HCT116 (cell line): ENCODE measurements around the gene ERBB4. TPM values are rescaled to one million over a fixed set of nuclear protein-coding genes. Genes with fewer than 3 reads are reported as not detected.

Experiments used
- ATAC-seq: fragments of 200-7000 bp; cut with Tn5 transposase; 2 replicates; pipeline ENCODE4 v1.9.1; 2020; ENCODE audit warnings: mild to moderate bottlenecking, moderate library complexity
- BruUV-seq: library from RNA; stranded (reverse); fragments of 400-500 nt; replicated peaks from 2 replicates; lab custom pipeline; 2021; lab: Mats Ljungman, UMichigan
- CTCF ChIA-PET: fragments of 300-600 bp; sonication (Branson Sonifier 250); formaldehyde crosslinking; loops from one replicate; lab custom pipeline; 2021; ENCODE audit warnings: antibody characterized with exemption; lab: Charles Lee
- POLR2A ChIA-PET: fragments of 300-600, 350-600 bp; sonication (Branson Sonifier 250); formaldehyde crosslinking; loops from one replicate; lab custom pipeline; 2021; ENCODE audit warnings: antibody characterized with exemption; lab: Charles Lee
- RAD21 ChIA-PET, 2 experiments: fragments of 300-600 bp; sonication (Branson Sonifier 250); formaldehyde crosslinking; loops; one replicate each; lab custom pipeline; 2023; ENCODE audit warnings: low total read pairs in 2 of 2; ENCODE audit not compliant: uncharacterized antibody in 2 of 2, unreplicated experiment in 2 of 2, low non-redundant PET in 1 of 2; lab: Charles Lee
- DNase-seq: peaks from one replicate; pipeline ENCODE4 v3.0.0-alpha.2; 2010; ENCODE audit warnings: low read depth, low spot score
- H2AFZ ChIP-seq: fragments of 200-600 bp; shearing (Covaris generic), sonication (generic); 2 replicates; pipeline ENCODE4 v1.6.1; 2017; ENCODE audit warnings: low read depth, mixed run types, mixed read lengths, antibody characterized with exemption, low read length; ENCODE audit not compliant: poor library complexity, severe bottlenecking
- H3K27ac ChIP-seq: 2 replicates; pipeline ENCODE4 v1.5.1; 2012; ENCODE audit warnings: low read depth, low read length
- H3K27me3 ChIP-seq: fragments of 200-600 bp; sonication (generic); 2 replicates; pipeline ENCODE4 v1.6.1; 2016; ENCODE audit warnings: mixed run types, low read length, mixed read lengths; ENCODE audit not compliant: insufficient read depth
- H3K36me3 ChIP-seq, 2 experiments: fragments of 200-500 bp in 1 of 2; fragments of 200-600 bp in 1 of 2; sonication (Bioruptor generic) in 1 of 2; sonication (generic) in 1 of 2; 2 replicates each; pipeline versions ENCODE4 v1.5.1 to v1.6.1; 2014 to 2016; ENCODE audit warnings: low read length in 2 of 2, inconsistent platforms in 1 of 2, mixed read lengths in 1 of 2, mixed run types in 1 of 2; ENCODE audit not compliant: insufficient read depth in 2 of 2, control insufficient read depth in 1 of 2
- H3K4me1 ChIP-seq, 2 experiments: fragments of 200-600 bp in 1 of 2; sonication (generic) in 1 of 2; 2 replicates each; pipeline versions ENCODE4 v1.5.1 to v1.6.1; 2012 to 2017; ENCODE audit warnings: low read length in 2 of 2, inconsistent platforms in 1 of 2, mild to moderate bottlenecking in 1 of 2, mixed read lengths in 1 of 2, mixed run types in 1 of 2, moderate library complexity in 1 of 2; ENCODE audit not compliant: insufficient read depth in 2 of 2, control insufficient read depth in 1 of 2
- H3K4me2 ChIP-seq: fragments of 200-600 bp; sonication (generic); 2 replicates; pipeline ENCODE4 v1.6.1; 2017; ENCODE audit warnings: mixed run types, low read length, mixed read lengths
- H3K4me3 ChIP-seq, 2 experiments: fragments of 200-600 bp in 1 of 2; sonication (generic) in 1 of 2; replicated peaks in 1 of 2; 2 replicates each; pipeline ENCODE4 v1.5.1; 2011 to 2016; ENCODE audit warnings: low read length in 2 of 2, control low read depth in 1 of 2, low read depth in 1 of 2, mild to moderate bottlenecking in 1 of 2, mixed read lengths in 1 of 2, mixed run types in 1 of 2
- H3K79me2 ChIP-seq: fragments of 200-600 bp; sonication (generic); 2 replicates; pipeline ENCODE4 v1.6.1; 2017; ENCODE audit warnings: mild to moderate bottlenecking, mixed run types, low read length, moderate library complexity, mixed read lengths; ENCODE audit not compliant: insufficient read depth
- H3K9ac ChIP-seq: fragments of 200-600 bp; sonication (generic); 2 replicates; pipeline ENCODE4 v1.6.1; 2016; ENCODE audit warnings: low read length, mixed read lengths
- H3K9me2 ChIP-seq: fragments of 200-600 bp; sonication (generic), shearing (Covaris generic); 2 replicates; pipeline ENCODE4 v1.6.1; 2017; ENCODE audit warnings: mixed run types, mild to moderate bottlenecking, moderate library complexity; ENCODE audit not compliant: insufficient read depth
- H3K9me3 ChIP-seq, 2 experiments: fragments of 200-500 bp in 1 of 2; fragments of 200-600 bp in 1 of 2; sonication (Bioruptor generic) in 1 of 2; sonication (generic) in 1 of 2; 2 replicates each; pipeline ENCODE4 v1.6.1; 2014 to 2017; ENCODE audit warnings: low read length in 2 of 2, mixed read lengths in 2 of 2, inconsistent platforms in 1 of 2, low read depth in 1 of 2, mild to moderate bottlenecking in 1 of 2, mixed run types in 1 of 2, moderate library complexity in 1 of 2; ENCODE audit not compliant: control insufficient read depth in 1 of 2, insufficient read depth in 1 of 2
- H4K20me1 ChIP-seq: fragments of 200-600 bp; sonication (generic), shearing (Covaris generic); 2 replicates; pipeline ENCODE4 v1.6.1; 2017; ENCODE audit warnings: mixed run types, mild to moderate bottlenecking, moderate library complexity; ENCODE audit not compliant: insufficient read depth
- CBX3 ChIP-seq: IDR thresholded peaks from 2 replicates; pipeline ENCODE4 v1.6.1; 2012; ENCODE audit warnings: low read depth
- CEBPB ChIP-seq: IDR thresholded peaks from 2 replicates; pipeline ENCODE4 v1.6.1; 2012; ENCODE audit warnings: low read depth
- EGR1 ChIP-seq: IDR thresholded peaks from 2 replicates; pipeline ENCODE4 v1.6.1; 2012; ENCODE audit warnings: low read depth
- ELF1 ChIP-seq: IDR thresholded peaks from 2 replicates; pipeline ENCODE4 v1.6.1; 2012; ENCODE audit warnings: low read depth, borderline replicate concordance
- EZH2 ChIP-seq: fragments of 200-600 bp; sonication (generic); IDR thresholded peaks from 2 replicates; pipeline ENCODE4 v1.6.1; 2017; ENCODE audit warnings: antibody characterized with exemption, mixed run types
- FOSL1 ChIP-seq: IDR thresholded peaks from 2 replicates; pipeline ENCODE4 v1.6.1; 2012; ENCODE audit warnings: low read depth
- POLR2A ChIP-seq: IDR thresholded peaks from 2 replicates; pipeline ENCODE4 v1.7.0; 2011; ENCODE audit warnings: borderline replicate concordance; ENCODE audit not compliant: insufficient read depth, insufficient read length; ENCODE audit errors: extremely low read depth
- POLR2AphosphoS5 ChIP-seq: IDR thresholded peaks from 2 replicates; pipeline ENCODE4 v1.6.1; 2011; ENCODE audit warnings: mild to moderate bottlenecking, low read depth, low read length, moderate library complexity
- SP1 ChIP-seq: IDR thresholded peaks from 2 replicates; pipeline ENCODE4 v1.6.1; 2012; ENCODE audit warnings: low read depth
- SRF ChIP-seq: IDR thresholded peaks from 2 replicates; pipeline ENCODE4 v1.6.1; 2012; ENCODE audit warnings: low read depth
- YY1 ChIP-seq: IDR thresholded peaks from 2 replicates; pipeline ENCODE4 v1.6.1; 2011; ENCODE audit warnings: low read length, low read depth, moderate library complexity, mild to moderate bottlenecking; ENCODE audit not compliant: insufficient replicate concordance; ENCODE audit errors: extremely low read depth
- ZFX ChIP-seq: fragments of 450-650 bp; IDR thresholded peaks from 2 replicates; pipeline ENCODE4 v1.6.1; 2017
- intact Hi-C: fragments of 100-400 bp; cut with micrococcal nuclease; formaldehyde crosslinking; loops from 2 replicates; pipeline ENCODE4 v1.10.0; 2022
- total RNA-seq: library from RNA; stranded (reverse); gene quantifications from one replicate; pipeline ENCODE4 v1.2.1, GENCODE V29; 2021; ENCODE audit not compliant: unreplicated experiment
- TF ChIP-seq, protein P1 (sequence below): IDR thresholded peaks from 2 replicates; pipeline ENCODE4 v1.6.1; 2011; ENCODE audit warnings: mild to moderate bottlenecking, low read length, moderate library complexity; ENCODE audit not compliant: insufficient replicate concordance; ENCODE audit errors: extremely low read depth
- TF ChIP-seq, protein P2 (sequence below), 3 experiments: fragments of 200-600 bp in 1 of 3; sonication (generic) in 1 of 3; IDR thresholded peaks in 2 of 3; conservative IDR thresholded peaks in 1 of 3; 2 replicates each; pipeline ENCODE4 v1.5.1; 2012 to 2017; ENCODE audit warnings: low read depth in 2 of 3, low read length in 2 of 3, antibody characterized with exemption in 1 of 3, borderline replicate concordance in 1 of 3, control low read depth in 1 of 3, mild to moderate bottlenecking in 1 of 3, mixed read lengths in 1 of 3, mixed run types in 1 of 3, moderate library complexity in 1 of 3; ENCODE audit not compliant: insufficient read depth in 1 of 3

ERBB4 gene
- total RNA-seq, 1 experiment from 2014 or later, result 0.10 TPM

DNA sequence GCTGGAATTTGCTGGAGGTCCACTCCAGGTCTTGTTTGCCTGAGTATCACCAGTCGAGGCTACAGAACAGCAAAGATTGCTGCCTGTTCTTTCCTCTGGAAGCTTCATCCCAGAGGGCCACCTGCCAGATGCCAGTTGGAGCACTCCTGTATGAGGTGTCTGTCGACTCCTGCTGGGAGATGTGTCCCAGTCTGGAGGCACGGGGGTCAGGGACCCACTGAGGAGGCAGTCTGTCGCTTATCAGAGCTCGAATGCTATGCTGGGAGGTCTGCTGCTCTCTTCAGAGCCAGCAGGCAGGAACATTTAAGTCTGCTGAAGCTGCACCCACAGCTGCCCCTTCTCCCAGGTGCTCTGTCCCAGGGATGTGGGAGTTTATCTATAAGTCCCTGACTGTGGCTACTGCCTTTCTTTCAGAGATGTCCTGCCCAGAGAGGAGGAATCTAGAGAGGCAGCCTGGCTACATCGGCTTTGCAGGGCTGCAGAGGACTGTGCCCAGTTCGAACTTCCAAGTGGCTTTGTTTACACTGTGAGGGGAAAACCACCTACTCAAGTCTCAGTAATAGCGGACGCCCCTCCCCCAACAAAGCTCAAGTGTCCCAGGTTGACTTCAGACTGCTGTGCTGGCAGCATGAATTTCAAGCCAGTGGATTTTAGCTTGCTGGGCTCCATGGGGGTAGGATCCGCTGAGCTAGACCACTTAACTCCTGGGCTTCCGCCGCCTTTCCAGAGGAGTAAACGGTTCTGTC is 301.1 kb downstream of the ERBB4 start:
- Histone ChIP-seq H3K4me2 (no peak overlapping the region), H3K36me3 (no peaks in the 10 kb centered on the region), H3K9me3 (no peaks in the 10 kb centered on the region), H3K27me3 (no peaks in the 10 kb centered on the region), H2AFZ (no peak overlapping the region), H3K9ac (no peak overlapping the region), H4K20me1 (no peaks in the 10 kb centered on the region), H3K4me3 (no peak overlapping the region), H3K4me1 (no peaks in the 10 kb centered on the region), H3K9me2 (no peaks in the 10 kb centered on the region), H3K79me2 (no peaks in the 10 kb centered on the region), H3K27ac (no peak overlapping the region)
- ChIA-PET POLR2A (no interaction called here), RAD21 (no interaction called here), CTCF (no interaction called here)
- TF ChIP-seq YY1, result no peak
- TF ChIP-seq POLR2A, result no peak
- TF ChIP-seq POLR2AphosphoS5, result no peak
- no peak for TF ChIP-seq SP1
- TF ChIP-seq, protein P1, sequence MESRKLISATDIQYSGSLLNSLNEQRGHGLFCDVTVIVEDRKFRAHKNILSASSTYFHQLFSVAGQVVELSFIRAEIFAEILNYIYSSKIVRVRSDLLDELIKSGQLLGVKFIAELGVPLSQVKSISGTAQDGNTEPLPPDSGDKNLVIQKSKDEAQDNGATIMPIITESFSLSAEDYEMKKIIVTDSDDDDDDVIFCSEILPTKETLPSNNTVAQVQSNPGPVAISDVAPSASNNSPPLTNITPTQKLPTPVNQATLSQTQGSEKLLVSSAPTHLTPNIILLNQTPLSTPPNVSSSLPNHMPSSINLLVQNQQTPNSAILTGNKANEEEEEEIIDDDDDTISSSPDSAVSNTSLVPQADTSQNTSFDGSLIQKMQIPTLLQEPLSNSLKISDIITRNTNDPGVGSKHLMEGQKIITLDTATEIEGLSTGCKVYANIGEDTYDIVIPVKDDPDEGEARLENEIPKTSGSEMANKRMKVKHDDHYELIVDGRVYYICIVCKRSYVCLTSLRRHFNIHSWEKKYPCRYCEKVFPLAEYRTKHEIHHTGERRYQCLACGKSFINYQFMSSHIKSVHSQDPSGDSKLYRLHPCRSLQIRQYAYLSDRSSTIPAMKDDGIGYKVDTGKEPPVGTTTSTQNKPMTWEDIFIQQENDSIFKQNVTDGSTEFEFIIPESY, result no peak
- no peak for TF ChIP-seq SRF
- TF ChIP-seq, protein P2, sequence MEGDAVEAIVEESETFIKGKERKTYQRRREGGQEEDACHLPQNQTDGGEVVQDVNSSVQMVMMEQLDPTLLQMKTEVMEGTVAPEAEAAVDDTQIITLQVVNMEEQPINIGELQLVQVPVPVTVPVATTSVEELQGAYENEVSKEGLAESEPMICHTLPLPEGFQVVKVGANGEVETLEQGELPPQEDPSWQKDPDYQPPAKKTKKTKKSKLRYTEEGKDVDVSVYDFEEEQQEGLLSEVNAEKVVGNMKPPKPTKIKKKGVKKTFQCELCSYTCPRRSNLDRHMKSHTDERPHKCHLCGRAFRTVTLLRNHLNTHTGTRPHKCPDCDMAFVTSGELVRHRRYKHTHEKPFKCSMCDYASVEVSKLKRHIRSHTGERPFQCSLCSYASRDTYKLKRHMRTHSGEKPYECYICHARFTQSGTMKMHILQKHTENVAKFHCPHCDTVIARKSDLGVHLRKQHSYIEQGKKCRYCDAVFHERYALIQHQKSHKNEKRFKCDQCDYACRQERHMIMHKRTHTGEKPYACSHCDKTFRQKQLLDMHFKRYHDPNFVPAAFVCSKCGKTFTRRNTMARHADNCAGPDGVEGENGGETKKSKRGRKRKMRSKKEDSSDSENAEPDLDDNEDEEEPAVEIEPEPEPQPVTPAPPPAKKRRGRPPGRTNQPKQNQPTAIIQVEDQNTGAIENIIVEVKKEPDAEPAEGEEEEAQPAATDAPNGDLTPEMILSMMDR (IDR thresholded peaks at IDR 0.05 in 2 of 3, conservative IDR thresholded peaks at IDR 0.05 in 1 of 3; ENCODE audit: borderline replicate concordance in 1 of 3, insufficient read depth in 1 of 3, low read depth in 2 of 3, low read length in 2 of 3), result no peak
- no peak for TF ChIP-seq ZFX
- TF ChIP-seq ELF1, result no peak
- TF ChIP-seq CEBPB, result no peak
- no peak for TF ChIP-seq FOSL1
- no peak for TF ChIP-seq EGR1
- TF ChIP-seq CBX3, result no peak
- no peak for TF ChIP-seq EZH2
- no TSS peak for BruUV-seq
- intact Hi-C loops, result no loop called here
- DNase-seq (no peak), ATAC-seq (no peak)
